Tibial nerve (tissue), 4 donors: ENCODE data around the gene CMIP. TPM values are rescaled to one million over a fixed set of nuclear protein-coding genes. Genes with fewer than 3 reads are reported as not detected.

Experiments used
- DNase-seq, 2 donors: peaks; one replicate each; pipeline ENCODE4 v3.0.0-alpha.2; 2019; ENCODE audit warnings: low spot score in 2 of 2
- H3K27ac ChIP-seq, 4 donors: fragments of 200-600 bp; sonication (generic) in 3 of 4; one replicate each; pipeline ENCODE4 v1.5.1; 2017 to 2019; ENCODE audit warnings: mild to moderate bottlenecking in 1 of 4
- H3K27me3 ChIP-seq, 2 donors: fragments of 200-600 bp; sonication (generic) in 1 of 2; one replicate each; pipeline versions ENCODE4 v1.5.1 to v1.6.0; 2017 to 2019
- H3K36me3 ChIP-seq, 3 donors: fragments of 200-600 bp; sonication (generic); one replicate each; pipeline ENCODE4 v1.5.1; 2018 to 2019
- H3K4me1 ChIP-seq, 4 donors: fragments of 200-600 bp; sonication (generic) in 3 of 4; one replicate each; pipeline ENCODE4 v1.5.1; 2017 to 2019
- H3K4me3 ChIP-seq, 4 donors: fragments of 200-600 bp; sonication (generic) in 3 of 4; one replicate each; pipeline ENCODE4 v1.5.1; 2017 to 2019; ENCODE audit warnings: mild to moderate bottlenecking in 1 of 4, moderate library complexity in 1 of 4
- H3K9me3 ChIP-seq, 4 donors: fragments of 200-600 bp; sonication (generic) in 3 of 4; one replicate each; pipeline ENCODE4 v1.5.1; 2017 to 2019
- CTCF ChIP-seq, 5 experiments: fragments of 200-600 bp in 3 of 5; fragments of 450-650 bp in 2 of 5; sonication (generic) in 3 of 5; IDR thresholded peaks; one replicate each; pipeline ENCODE4 v1.5.1; 2016 to 2019; ENCODE audit warnings: antibody characterized with exemption in 5 of 5, mild to moderate bottlenecking in 3 of 5, moderate library complexity in 2 of 5
- EP300 ChIP-seq, 2 donors: sonication (generic); formaldehyde crosslinking; IDR thresholded peaks; one replicate each; pipeline ENCODE4 v1.6.1; 2017; ENCODE audit warnings: antibody characterized with exemption in 2 of 2, mild to moderate bottlenecking in 1 of 2
- POLR2A ChIP-seq, 2 donors: fragments of 450-650 bp; IDR thresholded peaks; one replicate each; pipeline ENCODE4 v1.6.1; 2017; ENCODE audit warnings: antibody characterized with exemption in 2 of 2, mild to moderate bottlenecking in 2 of 2, moderate library complexity in 2 of 2
- WGBS, 2 donors: methylation state at CpG; one replicate each; pipeline ENCODE4 v1.1.5; 2018; 5-methylcytosine and 5-hydroxymethylcytosine counted together
- total RNA-seq, 4 donors: library from RNA; depleted of rRNA; stranded (reverse); fragments of >200 nt; gene quantifications; one replicate each; pipeline ENCODE4 v1.1.0, GENCODE V29; 2016

The CMIP gene
- total RNA-seq, 4 donors from 2014 or later = 28.2 to 48.8 (median 31.8) TPM

- 70 to 73% methylated on average over 9 of the region's 9 CpGs for WGBS, 2 donors
- no peak for DNase-seq
Observed at GRCh38 chr16:81519301-81520150, 74.9 kb downstream of the CMIP start.

DNA sequence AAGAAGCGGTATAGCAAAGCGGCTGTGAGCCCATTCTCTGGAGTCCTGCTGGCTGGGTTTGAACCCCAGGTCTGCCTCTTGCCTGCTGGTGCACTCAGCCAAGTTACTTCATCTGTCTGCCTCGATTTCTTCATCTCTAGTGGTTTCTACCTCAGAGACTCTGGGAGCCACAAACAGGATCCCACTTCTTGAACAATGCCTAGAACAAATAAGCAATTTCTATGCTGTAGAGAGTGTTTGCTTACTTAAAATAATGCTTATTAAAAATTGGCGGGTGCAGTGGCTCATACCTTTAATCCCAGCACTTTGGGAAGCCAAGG lies 75.5 kb downstream of the CMIP start:
- H3K4me3 ChIP-seq = no peak overlapping the region
- H3K27me3 ChIP-seq = no peaks in the 10 kb centered on the region
- no peaks in the 10 kb centered on the region for H3K9me3 ChIP-seq
- H3K27ac ChIP-seq = no peak overlapping the region
- WGBS, 2 donors = 91 to 93% methylated on average over 4 of the region's 4 CpGs
- DNase-seq = no peak
- peaks cover 0 to 26% (median 1%) of the 10 kb centered on the region in 4 donors for H3K4me1 ChIP-seq
- peaks cover 0 to 13% (median 0%) of the 10 kb centered on the region in 3 donors for H3K36me3 ChIP-seq
- TF ChIP-seq CTCF (IDR thresholded peaks at IDR 0.05) (no peak), POLR2A (IDR thresholded peaks at IDR 0.05) (no peak), EP300 (IDR thresholded peaks at IDR 0.05) (no peak)

More at GRCh38 chr16:81519301-81520150, 74.9 kb downstream of the CMIP start:
- H3K36me3 ChIP-seq = peaks cover 0 to 13% (median 0%) of the 10 kb centered on the region in 3 donors
- H3K27ac ChIP-seq = no peak overlapping the region
- H3K4me1 ChIP-seq = peaks cover 0 to 26% (median 1%) of the 10 kb centered on the region in 4 donors
- H3K27me3 ChIP-seq = no peaks in the 10 kb centered on the region
- TF ChIP-seq POLR2A (IDR thresholded peaks at IDR 0.05) = no peak
- no peak for TF ChIP-seq EP300 (IDR thresholded peaks at IDR 0.05)
- no peak for TF ChIP-seq CTCF (IDR thresholded peaks at IDR 0.05)
- no peaks in the 10 kb centered on the region for H3K9me3 ChIP-seq
- H3K4me3 ChIP-seq = no peak overlapping the region

DNA sequence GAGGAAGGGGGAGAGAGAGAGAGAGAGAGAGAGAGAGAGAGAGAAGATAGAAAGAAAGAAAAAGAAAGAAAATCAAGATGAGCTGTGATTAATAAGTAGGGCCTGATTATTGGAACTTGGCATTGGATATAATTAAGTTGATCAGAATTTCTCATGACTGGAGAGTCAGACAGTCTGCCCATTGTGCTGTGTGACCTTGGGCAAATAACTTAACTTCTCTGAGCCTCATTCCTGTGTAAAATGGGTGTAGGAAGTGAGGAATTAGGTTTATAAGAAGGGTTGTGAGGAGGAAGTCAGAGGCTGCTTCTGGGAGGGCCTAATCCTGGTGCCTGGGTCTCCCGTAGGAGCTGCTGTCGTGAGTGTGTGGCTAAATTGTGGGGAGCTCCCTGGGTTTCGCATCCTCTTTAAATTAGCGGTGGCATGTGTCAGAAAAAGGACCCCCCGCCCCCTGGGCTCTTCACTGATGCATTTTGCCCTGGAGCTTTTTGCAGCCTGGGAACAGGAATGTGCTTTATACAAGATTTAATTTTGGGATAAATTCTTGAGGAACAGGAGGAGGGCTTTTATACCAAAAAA lies 76.0 kb downstream of the CMIP start:
- no peak for TF ChIP-seq EP300 (IDR thresholded peaks at IDR 0.05)
- no peak for TF ChIP-seq CTCF (IDR thresholded peaks at IDR 0.05)
- no peak for TF ChIP-seq POLR2A (IDR thresholded peaks at IDR 0.05)
- peaks cover 0 to 13% (median 0%) of the 10 kb centered on the region in 3 donors for H3K36me3 ChIP-seq
- 78 to 89% methylated on average over 5 of the region's 5 CpGs for WGBS, 2 donors
- H3K27me3 ChIP-seq = no peaks in the 10 kb centered on the region
- H3K4me3 ChIP-seq = no peak overlapping the region
- H3K27ac ChIP-seq = no peak overlapping the region
- DNase-seq = no peak
- peaks cover 0 to 30% (median 2%) of the 10 kb centered on the region in 4 donors for H3K4me1 ChIP-seq
- no peaks in the 10 kb centered on the region for H3K9me3 ChIP-seq

- H3K36me3 ChIP-seq = peaks cover 0 to 13% (median 0%) of the 10 kb centered on the region in 3 donors
- peaks cover 0 to 32% (median 5%) of the 10 kb centered on the region in 4 donors for H3K4me1 ChIP-seq
- no peak overlapping the region for H3K4me3 ChIP-seq
- no peak for TF ChIP-seq POLR2A (IDR thresholded peaks at IDR 0.05)
- TF ChIP-seq EP300 (IDR thresholded peaks at IDR 0.05) = no peak
- TF ChIP-seq CTCF (IDR thresholded peaks at IDR 0.05) = no peak
- no peak for DNase-seq
- H3K27ac ChIP-seq = no peak overlapping the region
- H3K27me3 ChIP-seq = no peaks in the 10 kb centered on the region
- no peaks in the 10 kb centered on the region for H3K9me3 ChIP-seq
- 80% methylated on average over 19 of the region's 19 CpGs for WGBS, 2 donors
Observed at GRCh38 chr16:81521141-81521626, 76.6 kb downstream of the CMIP start.
